ENCODE results near the gene IGFBP2.

Gene IGFBP2

GRCh38 chr2:216688731-216689340, 55.6 kb downstream of the IGFBP2 start:
- TF ChIP-seq, protein P1, sequence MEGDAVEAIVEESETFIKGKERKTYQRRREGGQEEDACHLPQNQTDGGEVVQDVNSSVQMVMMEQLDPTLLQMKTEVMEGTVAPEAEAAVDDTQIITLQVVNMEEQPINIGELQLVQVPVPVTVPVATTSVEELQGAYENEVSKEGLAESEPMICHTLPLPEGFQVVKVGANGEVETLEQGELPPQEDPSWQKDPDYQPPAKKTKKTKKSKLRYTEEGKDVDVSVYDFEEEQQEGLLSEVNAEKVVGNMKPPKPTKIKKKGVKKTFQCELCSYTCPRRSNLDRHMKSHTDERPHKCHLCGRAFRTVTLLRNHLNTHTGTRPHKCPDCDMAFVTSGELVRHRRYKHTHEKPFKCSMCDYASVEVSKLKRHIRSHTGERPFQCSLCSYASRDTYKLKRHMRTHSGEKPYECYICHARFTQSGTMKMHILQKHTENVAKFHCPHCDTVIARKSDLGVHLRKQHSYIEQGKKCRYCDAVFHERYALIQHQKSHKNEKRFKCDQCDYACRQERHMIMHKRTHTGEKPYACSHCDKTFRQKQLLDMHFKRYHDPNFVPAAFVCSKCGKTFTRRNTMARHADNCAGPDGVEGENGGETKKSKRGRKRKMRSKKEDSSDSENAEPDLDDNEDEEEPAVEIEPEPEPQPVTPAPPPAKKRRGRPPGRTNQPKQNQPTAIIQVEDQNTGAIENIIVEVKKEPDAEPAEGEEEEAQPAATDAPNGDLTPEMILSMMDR (IDR thresholded peaks at IDR 0.05), result no peak
- Histone ChIP-seq H3K36me3 (no peaks in the 10 kb centered on the region), H3K4me3 (ENCODE audit: low read depth in 1 of 2, low read length in 1 of 2) (no peak overlapping the region), H3K27ac (no peak overlapping the region), H3K9me3 (no peaks in the 10 kb centered on the region), H3K27me3 (peaks cover 71% of the 10 kb centered on the region), H3K4me1 (ENCODE audit: control insufficient read depth in 1 of 2, insufficient read depth in 1 of 2, low read depth in 1 of 2, low read length in 1 of 2) (peaks cover 3 to 4% of the 10 kb centered on the region in 2 experiments)

DNA sequence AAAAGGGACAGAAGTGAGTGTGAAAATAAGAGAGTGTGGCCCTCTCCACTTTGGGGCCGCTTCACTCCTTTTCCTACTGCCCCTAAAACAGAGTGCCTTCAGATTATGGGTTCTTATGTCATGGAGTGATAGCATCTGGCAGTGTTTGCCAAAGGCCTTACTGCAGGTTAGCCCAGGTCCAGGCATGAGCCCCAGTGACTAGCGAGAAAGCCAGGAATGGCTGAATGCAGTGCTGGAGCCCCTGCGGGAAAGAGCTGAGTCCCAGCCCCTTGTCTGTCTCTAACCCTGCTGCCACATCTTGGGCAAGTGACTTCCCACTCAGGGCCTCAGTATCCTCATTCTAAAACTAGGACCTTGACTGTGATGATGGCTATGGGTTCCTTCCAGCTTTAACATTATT, 56.2 kb downstream of the IGFBP2 start:
- no peaks in the 10 kb centered on the region for H3K9me3 ChIP-seq
- H3K36me3 ChIP-seq, result no peaks in the 10 kb centered on the region
- H3K4me1 ChIP-seq (ENCODE audit: control insufficient read depth in 1 of 2, insufficient read depth in 1 of 2, low read depth in 1 of 2, low read length in 1 of 2), result no peaks in the 10 kb centered on the region
- peaks cover 76% of the 10 kb centered on the region for H3K27me3 ChIP-seq
- no peak overlapping the region for H3K4me3 ChIP-seq (ENCODE audit: low read depth in 1 of 2, low read length in 1 of 2)
- TF ChIP-seq, protein P1 (IDR thresholded peaks at IDR 0.05), result no peak
- H3K27ac ChIP-seq, result no peak overlapping the region

DNA sequence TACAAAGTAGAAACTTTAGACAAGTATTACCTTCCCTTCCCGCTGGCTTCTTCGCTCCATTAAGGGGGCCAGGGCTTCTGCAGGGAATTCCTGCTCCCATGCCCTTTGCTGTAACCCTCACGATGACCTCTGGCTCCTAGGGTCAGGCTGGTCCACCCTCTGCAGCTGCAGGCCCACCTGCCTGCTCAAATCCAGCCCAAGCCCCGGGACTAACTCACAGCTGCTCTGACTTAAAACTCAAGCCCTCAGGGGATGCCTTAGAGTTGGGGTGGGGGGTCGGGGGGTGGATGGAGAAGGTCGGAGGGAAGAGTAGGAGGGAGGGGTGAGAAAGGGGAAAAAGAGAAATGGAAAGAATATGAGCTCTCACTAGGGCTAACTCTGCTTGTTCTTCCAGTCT, 57.2 kb downstream of the IGFBP2 start:
- Histone ChIP-seq H3K4me1 (ENCODE audit: control insufficient read depth in 1 of 2, insufficient read depth in 1 of 2, low read depth in 1 of 2, low read length in 1 of 2) (no peaks in the 10 kb centered on the region), H3K4me3 (ENCODE audit: low read depth in 1 of 2, low read length in 1 of 2) (no peak overlapping the region), H3K36me3 (no peaks in the 10 kb centered on the region), H3K27me3 (peaks cover 87% of the 10 kb centered on the region), H3K9me3 (no peaks in the 10 kb centered on the region), H3K27ac (no peak overlapping the region)
- TF ChIP-seq, protein P1 (IDR thresholded peaks at IDR 0.05), result no peak

DNA sequence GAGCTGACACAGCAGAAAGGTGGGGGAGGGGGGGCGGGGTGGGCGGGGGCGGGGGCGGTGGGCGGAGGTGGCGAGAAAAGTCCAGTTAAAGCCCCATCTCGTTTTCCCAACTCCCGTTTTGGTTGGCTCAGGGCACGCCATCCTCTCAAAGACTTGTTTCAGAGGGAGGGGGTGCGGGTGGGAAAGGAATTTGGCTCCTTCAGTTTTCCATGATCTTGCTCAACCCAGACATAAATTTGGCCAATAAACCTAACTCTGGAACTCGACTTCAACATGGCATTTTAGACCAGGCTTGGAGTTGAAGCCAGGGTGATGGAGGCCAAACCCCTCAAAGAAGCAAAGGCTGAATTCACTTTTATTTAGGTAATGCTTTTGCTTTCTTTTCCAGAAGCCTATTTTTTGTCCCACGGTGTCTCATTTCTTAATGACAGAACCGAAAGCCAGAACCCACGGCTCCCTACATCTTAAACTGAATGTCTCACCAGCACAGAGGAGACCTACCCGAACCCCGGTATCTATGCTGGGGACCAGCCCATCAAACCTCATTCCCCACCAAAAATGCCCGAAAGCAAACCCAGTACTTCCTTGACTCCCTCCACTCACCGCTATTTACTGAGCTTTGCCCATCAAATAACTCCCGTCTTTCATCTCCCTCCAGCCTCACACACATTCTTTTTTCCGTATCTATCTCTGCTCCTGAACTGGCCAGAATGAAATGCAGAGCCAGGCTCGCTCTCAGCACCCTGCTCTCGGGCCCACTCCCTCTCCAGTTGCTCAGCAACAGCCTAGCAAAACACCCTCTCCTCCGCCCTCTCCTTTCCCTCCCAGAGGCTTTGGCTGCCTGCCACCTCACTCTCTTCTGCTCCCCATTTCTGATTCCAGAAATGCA, 57.9 kb downstream of the IGFBP2 start:
- Histone ChIP-seq H3K4me1 (ENCODE audit: control insufficient read depth in 1 of 2, insufficient read depth in 1 of 2, low read depth in 1 of 2, low read length in 1 of 2) (no peaks in the 10 kb centered on the region), H3K36me3 (no peaks in the 10 kb centered on the region), H3K4me3 (ENCODE audit: low read depth in 1 of 2, low read length in 1 of 2) (no peak overlapping the region), H3K9me3 (no peaks in the 10 kb centered on the region), H3K27ac (no peak overlapping the region), H3K27me3 (peaks cover 93% of the 10 kb centered on the region)
- TF ChIP-seq, protein P1 (IDR thresholded peaks at IDR 0.05), result no peak

GRCh38 chr2:216692636-216693413, 59.6 kb downstream of the IGFBP2 start:
- Histone ChIP-seq H3K4me1 (ENCODE audit: control insufficient read depth in 1 of 2, insufficient read depth in 1 of 2, low read depth in 1 of 2, low read length in 1 of 2) (no peaks in the 10 kb centered on the region), H3K27me3 (peaks cover 98% of the 10 kb centered on the region), H3K9me3 (no peaks in the 10 kb centered on the region)

More at GRCh38 chr2:216692636-216693413, 59.6 kb downstream of the IGFBP2 start:
- Histone ChIP-seq H3K27ac (no peak overlapping the region), H3K4me3 (ENCODE audit: low read depth in 1 of 2, low read length in 1 of 2) (no peak overlapping the region), H3K36me3 (no peaks in the 10 kb centered on the region)
- TF ChIP-seq, protein P1 (IDR thresholded peaks at IDR 0.05), result no peak

Measured in neutrophil (primary cell).